ENCODE measurements around the gene KRTAP5-4.

KRTAP5-4 gene

DNA sequence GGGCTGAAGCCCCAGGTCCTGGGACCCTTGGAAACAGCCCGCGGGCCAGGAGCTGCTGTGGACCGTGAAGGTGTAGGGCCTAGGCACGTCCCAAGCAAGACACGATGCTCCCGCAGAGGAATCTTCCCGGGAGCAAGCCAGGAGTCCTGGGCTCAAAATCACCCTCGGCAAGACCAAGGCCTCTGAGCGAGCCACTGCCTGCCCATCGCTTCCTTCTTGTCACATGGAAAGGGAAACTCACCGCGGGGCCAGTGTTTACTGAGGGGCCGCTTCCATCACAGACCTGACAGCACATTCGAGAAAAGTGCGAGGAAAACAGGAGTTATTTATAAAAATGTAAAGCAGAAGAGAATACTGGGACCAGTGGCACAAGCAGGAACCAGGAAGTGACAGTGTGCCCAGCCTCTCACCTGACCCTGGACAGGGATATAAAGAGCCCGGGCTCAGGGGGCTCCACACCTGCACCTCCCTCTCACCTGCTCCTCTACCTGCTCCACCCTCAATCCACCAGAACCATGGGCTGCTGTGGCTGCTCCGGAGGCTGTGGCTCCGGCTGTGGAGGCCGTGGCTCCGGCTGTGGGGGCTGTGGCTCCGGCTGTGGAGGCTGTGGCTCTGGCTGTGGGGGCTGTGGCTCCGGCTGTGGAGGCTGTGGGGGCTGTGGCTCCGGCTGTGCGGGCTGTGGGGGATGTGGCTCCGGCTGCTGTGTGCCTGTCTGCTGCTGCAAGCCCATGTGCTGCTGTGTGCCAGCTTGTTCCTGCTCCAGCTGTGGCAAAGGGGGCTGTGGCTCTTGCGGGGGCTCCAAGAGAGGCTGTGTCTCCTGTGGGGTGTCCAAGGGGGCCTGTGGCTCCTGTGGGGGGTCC, 7.6 kb upstream of the KRTAP5-4 start, which contains the start of gene KRTAP5-5:
Gene KRTAP5-5, plus strand, starts transcription at position 450 of the 860 bp plus-strand sequence. Its CDS starts 66 bp downstream, at position 516.
- 57% methylated on average over 16 of the region's 26 CpGs for WGBS (ENCODE audit: insufficient coverage)
- DNase-seq: no peak
- Histone ChIP-seq H3K9me3 (ENCODE audit: control extremely low read depth in 1 of 5, control insufficient read depth in 4 of 5, insufficient read depth in 2 of 5, low read depth in 1 of 5, low read length in 4 of 5) (no peaks in the 10 kb centered on the region), H3K27ac (ENCODE audit: insufficient read depth in 1 of 2, low read depth in 1 of 2, low read length in 2 of 2, poor library complexity in 1 of 2, severe bottlenecking in 2 of 2) (no peak within 1 kb of the TSS), H3K36me3 (ENCODE audit: control insufficient read depth in 4 of 4, insufficient read depth in 4 of 4, low read length in 3 of 4) (no peaks in the 10 kb centered on the region), H3K4me3 (ENCODE audit: control insufficient read depth in 1 of 7, extremely low read depth in 1 of 7, insufficient read depth in 4 of 7, low read depth in 2 of 7, low read length in 6 of 7) (no peak within 1 kb of the TSS), H3K4me1 (ENCODE audit: control extremely low read depth in 1 of 4, control insufficient read depth in 4 of 4, insufficient read depth in 4 of 4, low read length in 3 of 4) (peaks cover 0 to 9% (median 5%) of the 10 kb centered on the region in 4 experiments), H3K27me3 (replicated peaks in 2 of 5; ENCODE audit: control insufficient read depth in 4 of 5, insufficient read depth in 5 of 5, low read length in 4 of 5) (peaks cover 0 to 60% (median 26%) of the 10 kb centered on the region in 5 experiments)
- ChIA-PET POLR2A (no interaction called here), CTCF (interaction anchor here (0.7 to 1.7 kb wide), 5 partner anchors 10 to 179 kb away, joined by 3 to 4 read pairs (median 3); no protein-coding TSS in a partner anchor)

DNA sequence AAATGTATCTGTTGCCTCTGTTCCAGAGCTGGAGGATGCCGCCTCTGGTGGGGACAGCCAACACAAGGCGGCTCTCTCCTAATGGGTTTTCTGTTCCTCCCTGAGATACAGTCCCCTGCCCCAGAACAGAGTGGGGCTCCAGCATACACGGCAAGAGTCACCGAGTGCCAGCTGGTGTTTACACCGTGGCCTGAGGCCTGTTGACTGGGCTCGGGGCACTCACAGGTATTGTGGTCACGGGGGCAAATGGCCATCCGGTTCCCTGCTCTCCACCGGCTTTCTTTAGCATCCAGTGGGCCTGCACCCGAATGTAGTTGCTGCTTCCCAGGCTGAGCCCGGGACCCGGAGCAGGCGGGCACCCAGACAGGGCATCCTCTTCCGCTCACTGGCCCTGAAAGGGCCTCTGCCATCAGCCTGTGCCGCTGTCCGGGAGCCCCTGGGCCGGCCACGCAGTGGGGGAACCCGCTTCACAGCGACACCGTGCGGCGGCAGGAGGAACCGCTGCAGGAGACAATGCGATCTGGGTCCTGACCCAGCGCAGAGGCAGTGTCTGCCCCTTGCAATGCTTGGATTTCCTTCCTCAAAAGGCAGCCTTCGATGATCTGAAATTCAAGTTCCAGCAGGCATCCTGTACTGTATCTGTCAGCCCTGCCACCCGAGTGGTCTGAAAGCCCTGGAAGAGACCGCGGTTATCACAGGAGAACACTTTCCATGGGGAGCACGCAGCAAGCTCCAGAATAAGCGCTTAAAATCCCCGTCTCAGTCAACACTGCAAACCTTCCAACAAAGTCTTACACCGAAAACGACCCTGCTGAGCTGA, 6.8 kb upstream of the KRTAP5-4 start:
- Histone ChIP-seq H3K27me3 (replicated peaks in 2 of 5; ENCODE audit: control insufficient read depth in 4 of 5, insufficient read depth in 5 of 5, low read length in 4 of 5) (peaks cover 0 to 55% (median 20%) of the 10 kb centered on the region in 5 experiments), H3K36me3 (ENCODE audit: control insufficient read depth in 4 of 4, insufficient read depth in 4 of 4, low read length in 3 of 4) (no peaks in the 10 kb centered on the region), H3K4me1 (ENCODE audit: control extremely low read depth in 1 of 4, control insufficient read depth in 4 of 4, insufficient read depth in 4 of 4, low read length in 3 of 4) (peaks cover 0 to 9% (median 5%) of the 10 kb centered on the region in 4 experiments), H3K4me3 (ENCODE audit: control insufficient read depth in 1 of 7, extremely low read depth in 1 of 7, insufficient read depth in 4 of 7, low read depth in 2 of 7, low read length in 6 of 7) (no peak overlapping the region), H3K9me3 (ENCODE audit: control extremely low read depth in 1 of 5, control insufficient read depth in 4 of 5, insufficient read depth in 2 of 5, low read depth in 1 of 5, low read length in 4 of 5) (no peaks in the 10 kb centered on the region), H3K27ac (ENCODE audit: insufficient read depth in 1 of 2, low read depth in 1 of 2, low read length in 2 of 2, poor library complexity in 1 of 2, severe bottlenecking in 2 of 2) (no peak overlapping the region)
- CTCF ChIA-PET: interaction anchor here (0.7 to 1.5 kb wide), 7 partner anchors 9 to 180 kb away, joined by 3 to 7 read pairs (median 3); no protein-coding TSS in a partner anchor
- DNase-seq: peak; percentile 47 to 78 (median 75)
- POLR2A ChIA-PET: no interaction called here
- 19% methylated on average over 30 of the region's 35 CpGs for WGBS (ENCODE audit: insufficient coverage)

DNA sequence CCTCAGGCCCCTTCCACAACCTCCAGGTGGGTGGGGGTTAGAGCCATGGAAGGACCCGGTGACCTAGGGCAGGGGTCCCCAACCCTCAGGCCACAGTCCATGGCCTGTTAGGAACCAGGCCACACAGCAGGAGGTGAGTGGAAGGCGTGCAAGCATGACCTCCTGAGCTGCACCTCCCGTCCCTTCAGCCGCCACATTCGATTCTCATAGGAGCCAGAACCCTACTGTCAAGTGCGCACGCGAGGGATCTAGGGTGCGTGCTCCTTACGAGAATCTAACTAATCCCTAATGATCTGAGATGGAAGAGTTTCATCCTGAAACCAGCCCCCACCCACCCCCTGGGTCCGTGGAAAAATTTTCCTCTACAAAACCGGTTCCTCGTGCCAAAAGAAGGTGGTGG, 3.6 kb upstream of the KRTAP5-4 start:
- Histone ChIP-seq H3K4me1 (ENCODE audit: control extremely low read depth in 1 of 4, control insufficient read depth in 4 of 4, insufficient read depth in 4 of 4, low read length in 3 of 4) (peaks cover 0 to 9% (median 5%) of the 10 kb centered on the region in 4 experiments), H3K27ac (ENCODE audit: insufficient read depth in 1 of 2, low read depth in 1 of 2, low read length in 2 of 2, poor library complexity in 1 of 2, severe bottlenecking in 2 of 2) (no peak overlapping the region), H3K4me3 (ENCODE audit: control insufficient read depth in 1 of 7, extremely low read depth in 1 of 7, insufficient read depth in 4 of 7, low read depth in 2 of 7, low read length in 6 of 7) (no peak overlapping the region), H3K9me3 (ENCODE audit: control extremely low read depth in 1 of 5, control insufficient read depth in 4 of 5, insufficient read depth in 2 of 5, low read depth in 1 of 5, low read length in 4 of 5) (no peaks in the 10 kb centered on the region), H3K27me3 (replicated peaks in 2 of 5; ENCODE audit: control insufficient read depth in 4 of 5, insufficient read depth in 5 of 5, low read length in 4 of 5) (peaks cover 0 to 45% (median 11%) of the 10 kb centered on the region in 5 experiments), H3K36me3 (ENCODE audit: control insufficient read depth in 4 of 4, insufficient read depth in 4 of 4, low read length in 3 of 4) (no peaks in the 10 kb centered on the region)
- POLR2A ChIA-PET: no interaction called here
- CTCF ChIA-PET: interaction anchor here (0.8 to 1.8 kb wide), 2 partner anchors 14 to 30 kb away, joined by 3 to 6 read pairs; no protein-coding TSS in a partner anchor
- no peak for DNase-seq
- WGBS (ENCODE audit: insufficient coverage): 95% methylated on average over 13 of the region's 13 CpGs

DNA sequence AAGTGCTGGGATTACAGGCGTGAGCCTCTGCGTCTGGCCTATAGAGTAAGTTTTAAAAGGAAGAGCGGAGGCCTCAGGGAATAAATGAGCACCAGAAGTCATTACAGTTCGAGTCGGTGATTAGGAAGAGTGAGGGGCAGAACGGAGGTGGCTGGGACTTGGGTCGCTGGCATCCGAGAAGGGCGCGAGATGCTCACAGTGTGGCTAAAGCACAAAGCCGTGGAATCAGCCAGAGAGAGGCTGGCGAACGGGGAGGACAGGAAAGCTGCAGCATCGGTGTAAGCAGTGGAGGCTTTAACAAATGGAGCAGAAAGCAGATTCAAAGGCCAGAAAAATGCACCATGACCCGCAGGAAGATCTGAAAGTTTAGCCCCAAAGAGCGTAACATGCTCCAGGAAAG, 2.7 kb upstream of the KRTAP5-4 start:
- WGBS (ENCODE audit: insufficient coverage): 95% methylated on average over 16 of the region's 16 CpGs
- Histone ChIP-seq H3K4me3 (ENCODE audit: control insufficient read depth in 1 of 7, extremely low read depth in 1 of 7, insufficient read depth in 4 of 7, low read depth in 2 of 7, low read length in 6 of 7) (no peak overlapping the region), H3K4me1 (ENCODE audit: control extremely low read depth in 1 of 4, control insufficient read depth in 4 of 4, insufficient read depth in 4 of 4, low read length in 3 of 4) (peaks cover 0 to 9% (median 5%) of the 10 kb centered on the region in 4 experiments), H3K27me3 (replicated peaks in 2 of 5; ENCODE audit: control insufficient read depth in 4 of 5, insufficient read depth in 5 of 5, low read length in 4 of 5) (peaks cover 0 to 42% (median 8%) of the 10 kb centered on the region in 5 experiments), H3K27ac (ENCODE audit: insufficient read depth in 1 of 2, low read depth in 1 of 2, low read length in 2 of 2, poor library complexity in 1 of 2, severe bottlenecking in 2 of 2) (no peak overlapping the region), H3K9me3 (ENCODE audit: control extremely low read depth in 1 of 5, control insufficient read depth in 4 of 5, insufficient read depth in 2 of 5, low read depth in 1 of 5, low read length in 4 of 5) (no peaks in the 10 kb centered on the region), H3K36me3 (ENCODE audit: control insufficient read depth in 4 of 4, insufficient read depth in 4 of 4, low read length in 3 of 4) (no peaks in the 10 kb centered on the region)
- ChIA-PET CTCF (interaction anchor here (0.8 kb wide), 1 partner anchor 29 kb away, joined by 3 read pairs; no protein-coding TSS in a partner anchor), POLR2A (no interaction called here)
- DNase-seq: no peak

DNA sequence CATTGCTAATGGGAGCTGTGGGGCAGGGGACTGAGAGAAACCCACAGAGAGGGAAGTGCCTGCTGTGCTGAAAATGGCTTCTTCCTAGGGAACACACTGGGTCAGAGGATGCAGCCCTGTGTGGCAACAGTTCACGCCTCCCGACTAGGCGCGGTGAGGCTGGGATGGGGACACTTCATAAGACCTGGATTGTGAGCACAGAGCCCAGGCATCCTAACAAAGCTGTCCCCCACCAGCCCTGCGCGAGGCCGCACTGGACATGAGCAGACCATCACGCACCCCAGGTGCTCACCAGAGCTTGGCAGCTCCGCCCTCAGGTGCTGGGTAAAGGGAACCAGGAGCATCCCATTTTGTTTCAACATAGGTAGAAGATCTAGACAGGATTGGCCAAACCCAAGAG, 1.8 kb upstream of the KRTAP5-4 start:
- H3K4me3 ChIP-seq (ENCODE audit: control insufficient read depth in 1 of 7, extremely low read depth in 1 of 7, insufficient read depth in 4 of 7, low read depth in 2 of 7, low read length in 6 of 7): no peak overlapping the region
- H3K36me3 ChIP-seq (ENCODE audit: control insufficient read depth in 4 of 4, insufficient read depth in 4 of 4, low read length in 3 of 4): no peaks in the 10 kb centered on the region
- no peaks in the 10 kb centered on the region for H3K9me3 ChIP-seq (ENCODE audit: control extremely low read depth in 1 of 5, control insufficient read depth in 4 of 5, insufficient read depth in 2 of 5, low read depth in 1 of 5, low read length in 4 of 5)
- H3K4me1 ChIP-seq (ENCODE audit: control extremely low read depth in 1 of 4, control insufficient read depth in 4 of 4, insufficient read depth in 4 of 4, low read length in 3 of 4): peaks cover 0 to 2% (median under 1%) of the 10 kb centered on the region in 4 experiments
- peaks cover 0 to 36% (median 8%) of the 10 kb centered on the region in 5 experiments for H3K27me3 ChIP-seq (replicated peaks in 2 of 5; ENCODE audit: control insufficient read depth in 4 of 5, insufficient read depth in 5 of 5, low read length in 4 of 5)
- DNase-seq: no peak
- WGBS (ENCODE audit: insufficient coverage): 88% methylated on average over 5 of the region's 9 CpGs
- CTCF ChIA-PET: no interaction called here
- H3K27ac ChIP-seq (ENCODE audit: insufficient read depth in 1 of 2, low read depth in 1 of 2, low read length in 2 of 2, poor library complexity in 1 of 2, severe bottlenecking in 2 of 2): no peak overlapping the region
- POLR2A ChIA-PET: no interaction called here

DNA sequence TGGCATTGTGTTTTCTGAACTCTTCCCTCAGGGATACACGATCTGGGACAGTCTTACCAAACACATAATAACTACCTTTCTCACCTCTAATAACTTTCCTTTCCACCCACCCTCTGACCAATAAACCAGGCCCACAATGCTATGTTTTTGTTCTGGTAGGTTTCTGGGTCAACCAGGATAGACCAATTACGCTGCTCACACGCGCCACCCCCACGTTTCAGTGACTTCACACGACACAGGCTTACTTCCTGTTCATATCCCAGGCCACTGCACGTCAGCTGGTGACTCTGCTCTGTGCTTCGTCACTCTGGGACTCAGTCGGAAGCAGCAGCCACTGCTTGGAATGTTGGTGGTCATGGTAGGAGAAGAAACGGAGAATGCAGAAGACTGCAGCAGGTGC, 2.5 kb downstream of the KRTAP5-4 start:
- ChIA-PET POLR2A (no interaction called here), CTCF (interaction anchor here (1.0 to 3.3 kb wide), 4 partner anchors 9 to 25 kb away, joined by 3 to 11 read pairs (median 3); partner anchors contain the start of gene KRTAP5-2)
- no peaks in the 10 kb centered on the region for H3K4me1 ChIP-seq (ENCODE audit: control extremely low read depth in 1 of 4, control insufficient read depth in 4 of 4, insufficient read depth in 4 of 4, low read length in 3 of 4)
- 53% methylated on average over 6 of the region's 10 CpGs for WGBS (ENCODE audit: insufficient coverage)
- DNase-seq: no peak
- no peak overlapping the region for H3K27ac ChIP-seq (ENCODE audit: insufficient read depth in 1 of 2, low read depth in 1 of 2, low read length in 2 of 2, poor library complexity in 1 of 2, severe bottlenecking in 2 of 2)
- no peaks in the 10 kb centered on the region for H3K36me3 ChIP-seq (ENCODE audit: control insufficient read depth in 4 of 4, insufficient read depth in 4 of 4, low read length in 3 of 4)
- H3K9me3 ChIP-seq (ENCODE audit: control extremely low read depth in 1 of 5, control insufficient read depth in 4 of 5, insufficient read depth in 2 of 5, low read depth in 1 of 5, low read length in 4 of 5): no peaks in the 10 kb centered on the region
- H3K4me3 ChIP-seq (ENCODE audit: control insufficient read depth in 1 of 7, extremely low read depth in 1 of 7, insufficient read depth in 4 of 7, low read depth in 2 of 7, low read length in 6 of 7): no peak overlapping the region
- peaks cover 0 to 22% (median 6%) of the 10 kb centered on the region in 5 experiments for H3K27me3 ChIP-seq (replicated peaks in 2 of 5; ENCODE audit: control insufficient read depth in 4 of 5, insufficient read depth in 5 of 5, low read length in 4 of 5)

All from common myeloid progenitor, CD34-positive (primary cell).